Activated CD8-positive, alpha-beta memory T cell treated with anti-CD3 and anti-CD28 coated beads for 36 hours (primary cell): Measurements from ENCODE around the gene DCUN1D2. TPM values are rescaled to one million over a fixed set of nuclear protein-coding genes. Genes with fewer than 3 reads are reported as not detected.

Source experiments
- CTCF ChIA-PET: fragments of 350-600 bp; sonication (Branson Sonifier 250); formaldehyde crosslinking; loops from one replicate; lab custom pipeline; 2021; ENCODE audit warnings: antibody characterized with exemption; lab: Charles Lee
- POLR2A ChIA-PET: fragments of 350-600 bp; sonication (Branson Sonifier 250); formaldehyde crosslinking; loops from one replicate; lab custom pipeline; 2021; ENCODE audit warnings: antibody characterized with exemption; lab: Charles Lee
- total RNA-seq, 2 experiments: library from RNA; stranded (reverse); gene quantifications; one replicate each; pipeline ENCODE4 v1.2.3, GENCODE V29; 2021

The DCUN1D2 gene
- total RNA-seq, 2 experiments from 2014 or later: 13.5 to 17.3 TPM

- ChIA-PET CTCF (no interaction called here), POLR2A (no interaction called here)
Measured at GRCh38 chr13:113497217-113497616, 6.7 kb upstream of the DCUN1D2 start.

DNA sequence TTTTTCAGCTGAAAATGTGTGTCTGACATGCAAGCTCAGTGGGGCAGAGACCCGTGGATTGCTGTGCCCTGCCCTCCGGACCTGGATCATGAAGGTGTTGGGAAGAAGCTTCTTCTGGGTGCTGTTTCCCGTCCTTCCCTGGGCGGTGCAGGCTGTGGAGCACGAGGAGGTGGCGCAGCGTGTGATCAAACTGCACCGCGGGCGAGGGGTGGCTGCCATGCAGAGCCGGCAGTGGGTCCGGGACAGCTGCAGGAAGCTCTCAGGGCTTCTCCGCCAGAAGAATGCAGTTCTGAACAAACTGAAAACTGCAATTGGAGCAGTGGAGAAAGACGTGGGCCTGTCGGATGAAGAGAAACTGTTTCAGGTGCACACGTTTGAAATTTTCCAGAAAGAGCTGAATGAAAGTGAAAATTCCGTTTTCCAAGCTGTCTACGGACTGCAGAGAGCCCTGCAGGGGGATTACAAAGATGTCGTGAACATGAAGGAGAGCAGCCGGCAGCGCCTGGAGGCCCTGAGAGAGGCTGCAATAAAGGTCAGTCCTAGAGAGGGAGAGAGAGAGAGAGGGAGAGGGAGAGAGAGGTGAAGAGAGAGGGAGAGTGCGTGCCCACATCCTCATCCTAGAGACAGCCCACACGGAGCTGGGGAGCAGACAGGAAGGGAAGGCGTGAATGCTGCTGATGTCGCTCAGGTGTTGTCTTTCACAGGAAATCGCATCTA is 5.1 kb upstream of the DCUN1D2 start:
- ChIA-PET CTCF (no interaction called here), POLR2A (no interaction called here)

- POLR2A ChIA-PET: no interaction called here
- CTCF ChIA-PET: no interaction called here
Measured at GRCh38 chr13:113493315-113493951, 2.9 kb upstream of the DCUN1D2 start.

DNA sequence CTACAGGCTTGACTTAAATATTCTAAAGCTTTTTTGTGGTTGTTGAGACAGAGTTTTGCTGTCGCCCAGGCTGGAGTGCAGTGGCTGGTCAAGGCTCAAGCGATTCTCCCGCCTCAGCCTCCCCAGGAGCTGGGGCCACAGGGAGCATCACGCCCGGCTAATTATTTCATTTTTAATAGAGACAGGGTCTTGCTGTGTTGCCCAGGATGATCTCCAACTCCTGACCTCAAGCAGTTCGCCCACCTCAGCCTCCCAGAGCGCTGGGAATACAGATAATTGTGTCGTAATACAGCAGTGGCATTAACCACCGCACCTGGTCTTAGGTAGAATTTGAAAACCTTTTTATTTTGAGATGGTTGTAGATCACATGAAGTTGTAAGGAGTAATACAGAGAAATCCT is 1.5 kb upstream of the DCUN1D2 start:
- POLR2A ChIA-PET: no interaction called here

GRCh38 chr13:113491418-113491883 is 940 bp upstream of the DCUN1D2 start:
- POLR2A ChIA-PET: no interaction called here
- CTCF ChIA-PET: no interaction called here

More for the DNA sequence above, 1.5 kb upstream of the DCUN1D2 start:
- CTCF ChIA-PET: no interaction called here

- CTCF ChIA-PET: interaction anchor here (0.5 kb wide), 1 partner anchor 214 kb away, joined by 3 read pairs; no protein-coding TSS in a partner anchor
- POLR2A ChIA-PET: no interaction called here
Measured at GRCh38 chr13:113489549-113490495, 689 bp downstream of the DCUN1D2 start.

- ChIA-PET CTCF (no interaction called here), POLR2A (no interaction called here)
Measured at GRCh38 chr13:113489171-113489548, 1.4 kb downstream of the DCUN1D2 start.

DNA sequence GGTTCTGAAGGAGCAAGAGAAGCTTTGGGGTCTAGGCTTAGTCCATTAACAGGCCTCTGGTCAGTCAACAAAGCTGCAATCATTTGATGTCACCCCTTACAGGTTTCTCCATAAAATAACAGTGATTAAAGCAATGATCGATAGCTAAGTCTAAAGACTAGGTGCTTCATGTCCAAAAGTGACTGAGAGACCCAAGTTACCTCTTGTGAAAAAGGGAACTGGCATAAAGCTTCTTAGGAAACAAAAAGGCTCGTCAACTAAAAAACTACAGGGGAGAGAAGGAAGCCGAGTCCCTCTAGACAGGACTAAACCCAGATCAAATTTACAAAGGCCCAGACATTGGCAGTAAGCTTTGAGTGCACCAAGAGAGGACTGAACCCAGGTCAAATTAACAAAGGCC is 2.2 kb downstream of the DCUN1D2 start:
- POLR2A ChIA-PET: no interaction called here
- CTCF ChIA-PET: no interaction called here

GRCh38 chr13:113486698-113487097 is 3.8 kb downstream of the DCUN1D2 start:
- ChIA-PET POLR2A (no interaction called here), CTCF (no interaction called here)

DNA sequence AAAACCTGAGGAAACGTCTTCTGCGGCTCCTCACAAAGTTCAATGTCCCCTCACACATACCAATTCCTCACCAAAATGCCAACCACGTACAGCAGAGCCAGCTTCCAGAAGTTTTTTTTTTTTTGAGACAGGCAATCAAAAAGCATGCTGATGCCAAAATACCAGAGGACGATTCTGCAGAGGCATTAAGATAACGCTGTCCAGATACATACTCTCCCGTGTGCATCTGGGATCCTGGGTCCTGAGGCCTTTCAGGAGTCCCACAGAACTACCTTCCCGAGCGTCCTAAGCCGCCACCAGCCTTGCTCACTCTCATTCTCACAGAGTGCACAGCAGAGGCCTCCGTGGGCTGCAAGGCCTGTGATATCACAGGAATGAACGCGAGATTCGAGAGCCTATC is 5.0 kb downstream of the DCUN1D2 start:
- ChIA-PET CTCF (no interaction called here), POLR2A (no interaction called here)

- POLR2A ChIA-PET: no interaction called here
- CTCF ChIA-PET: no interaction called here
Measured at GRCh38 chr13:113483504-113484293, 6.8 kb downstream of the DCUN1D2 start.

GRCh38 chr13:113483081-113483480 is 7.4 kb downstream of the DCUN1D2 start:
- POLR2A ChIA-PET: no interaction called here
- CTCF ChIA-PET: no interaction called here

DNA sequence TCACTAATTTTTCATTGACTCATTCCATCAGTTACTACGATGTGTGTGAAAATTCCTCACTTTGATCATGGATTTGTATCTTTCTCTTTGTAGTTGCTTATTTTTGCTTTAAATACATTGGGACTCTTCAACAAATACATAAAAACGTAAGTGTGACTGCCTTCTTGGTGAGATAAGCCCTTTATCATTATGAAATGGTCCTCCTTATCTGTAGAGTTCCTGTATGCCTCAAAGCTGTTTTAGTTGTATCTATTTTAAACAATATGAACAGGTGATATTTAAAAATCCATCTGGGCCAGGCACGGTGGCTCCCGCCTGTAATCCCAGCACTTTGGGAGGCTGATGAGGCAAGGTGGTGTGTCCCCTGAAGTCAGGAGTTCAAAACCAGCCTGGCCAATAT is 11.3 kb downstream of the DCUN1D2 start:
- POLR2A ChIA-PET: no interaction called here
- CTCF ChIA-PET: no interaction called here

DNA sequence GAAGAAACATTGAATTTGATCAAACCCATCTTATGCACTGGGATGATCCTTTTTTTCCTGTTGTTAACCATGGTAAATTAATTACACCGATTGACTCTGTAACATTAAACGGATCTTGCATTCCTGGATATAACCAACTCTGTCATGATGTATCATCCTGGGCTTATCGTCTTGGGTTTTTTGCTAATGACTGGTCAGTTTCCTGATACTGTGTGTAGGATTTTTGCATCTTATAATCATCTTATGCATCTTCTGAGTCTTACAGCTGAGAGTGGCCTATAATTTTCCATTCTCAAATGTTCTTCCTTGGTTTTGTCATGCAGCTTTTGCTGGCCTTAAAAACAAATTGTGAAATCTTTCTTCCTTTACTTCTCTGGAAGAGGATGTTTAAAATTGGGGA is 12.8 kb downstream of the DCUN1D2 start:
- POLR2A ChIA-PET: no interaction called here
- CTCF ChIA-PET: no interaction called here

DNA sequence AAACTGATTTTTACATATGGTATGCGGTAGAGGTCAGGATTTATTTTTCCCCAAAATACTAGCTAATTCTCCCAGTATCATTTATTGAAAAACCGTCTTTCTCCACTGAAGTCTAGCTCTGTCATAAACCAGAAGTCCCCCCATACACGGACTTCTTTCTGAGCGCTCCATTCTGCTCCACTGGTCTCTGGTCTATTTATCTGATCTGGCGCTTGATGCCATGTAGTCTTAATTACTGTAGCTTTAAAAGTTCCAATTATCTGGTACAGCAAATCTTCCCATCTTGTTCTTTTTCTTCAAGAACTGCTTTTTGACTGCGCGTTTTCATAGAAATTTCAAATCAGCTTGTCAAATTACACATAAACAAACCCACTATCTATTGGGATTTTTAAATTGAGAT is 13.7 kb downstream of the DCUN1D2 start:
- ChIA-PET POLR2A (no interaction called here), CTCF (no interaction called here)

- POLR2A ChIA-PET: no interaction called here
- CTCF ChIA-PET: no interaction called here
Measured at GRCh38 chr13:113475911-113476310, 14.6 kb downstream of the DCUN1D2 start.

GRCh38 chr13:113475280-113475679 is 15.2 kb downstream of the DCUN1D2 start:
- ChIA-PET POLR2A (no interaction called here), CTCF (no interaction called here)

- CTCF ChIA-PET: no interaction called here
Measured at GRCh38 chr13:113474179-113474578, 16.3 kb downstream of the DCUN1D2 start.

DNA sequence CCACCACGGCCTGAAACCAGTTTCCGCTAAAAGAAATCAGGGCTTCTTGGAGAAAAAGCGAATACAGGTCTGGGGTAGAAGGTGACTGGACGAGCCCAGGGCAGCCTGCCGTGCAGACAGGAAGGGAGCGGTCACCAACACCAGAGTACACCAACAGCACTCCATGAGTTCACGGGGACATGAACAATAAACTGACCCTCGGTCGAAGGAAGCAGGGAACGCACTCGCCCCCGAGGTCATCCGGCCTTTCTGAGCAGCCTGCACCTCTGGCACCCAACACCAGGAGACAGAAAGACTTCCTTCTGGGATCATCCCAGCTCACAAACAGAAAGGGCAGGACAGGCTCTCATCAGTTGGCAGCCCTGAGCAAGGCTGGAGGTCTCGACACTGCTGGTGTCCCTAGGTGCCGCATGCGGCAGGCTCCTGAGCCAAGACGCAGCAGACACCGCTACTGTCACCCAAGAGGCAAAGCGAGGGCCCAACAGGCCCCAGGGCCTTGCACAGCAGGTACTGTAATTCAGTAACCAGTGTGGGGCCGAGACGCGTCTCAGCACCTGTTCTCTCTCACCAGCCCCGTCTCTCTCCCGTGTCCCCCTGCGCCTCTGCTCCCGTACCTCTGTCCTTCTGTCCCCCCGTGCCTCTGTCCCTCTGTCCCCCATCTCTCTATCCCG is 18.0 kb downstream of the DCUN1D2 start:
- POLR2A ChIA-PET: no interaction called here
- CTCF ChIA-PET: no interaction called here

More at GRCh38 chr13:113474179-113474578, 16.3 kb downstream of the DCUN1D2 start:
- POLR2A ChIA-PET: no interaction called here
